IPS-18a (cell line): ENCODE data around the gene RCAN2.

ENCODE experiments used
- H3K27ac ChIP-seq: one replicate; pipeline ENCODE4 v1.5.1; 2013; ENCODE audit warnings: low read length
- H3K27me3 ChIP-seq: one replicate; pipeline ENCODE4 v1.6.1; 2013; ENCODE audit warnings: mild to moderate bottlenecking, low read length; ENCODE audit not compliant: control insufficient read depth, insufficient read depth
- H3K36me3 ChIP-seq: one replicate; pipeline ENCODE4 v1.6.1; 2013; ENCODE audit warnings: low read depth, low read length; ENCODE audit not compliant: control insufficient read depth
- H3K4me1 ChIP-seq: one replicate; pipeline ENCODE4 v1.6.1; 2013; ENCODE audit warnings: low read depth, low read length; ENCODE audit not compliant: control insufficient read depth
- H3K4me3 ChIP-seq: one replicate; pipeline ENCODE4 v1.5.1; 2013; ENCODE audit warnings: low read length
- H3K9ac ChIP-seq: one replicate; pipeline ENCODE4 v1.6.1; 2013; ENCODE audit warnings: mild to moderate bottlenecking, low read length, moderate library complexity
- H3K9me3 ChIP-seq: one replicate; pipeline ENCODE4 v1.6.1; 2013; ENCODE audit warnings: low read depth, low read length; ENCODE audit not compliant: control insufficient read depth

RCAN2 gene

DNA sequence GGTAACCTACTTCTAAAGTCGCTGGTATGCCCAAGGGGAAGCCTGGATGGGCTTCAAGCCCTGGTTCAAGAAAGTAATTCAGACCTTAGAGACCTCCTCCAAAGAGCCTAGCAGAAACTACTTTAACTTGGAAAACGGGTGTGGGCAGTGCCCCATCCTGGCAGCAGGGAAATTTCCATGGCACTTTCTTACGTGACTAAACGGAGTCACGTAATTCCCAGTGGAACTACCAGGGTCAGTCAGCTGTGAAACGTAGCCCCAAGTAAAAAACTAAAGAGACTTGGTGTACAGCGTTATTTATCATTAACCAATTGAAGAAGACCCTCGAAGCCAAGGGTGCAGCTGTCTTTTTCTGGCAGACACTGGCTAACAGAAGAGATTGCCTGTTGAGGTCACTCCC lies 114.0 kb downstream of the RCAN2 start:
- Histone ChIP-seq H3K27ac (no peak overlapping the region), H3K4me1 (peaks cover 4% of the 10 kb centered on the region), H3K9me3 (no peaks in the 10 kb centered on the region), H3K9ac (no peak overlapping the region), H3K36me3 (no peaks in the 10 kb centered on the region), H3K27me3 (no peaks in the 10 kb centered on the region), H3K4me3 (no peak overlapping the region)

DNA sequence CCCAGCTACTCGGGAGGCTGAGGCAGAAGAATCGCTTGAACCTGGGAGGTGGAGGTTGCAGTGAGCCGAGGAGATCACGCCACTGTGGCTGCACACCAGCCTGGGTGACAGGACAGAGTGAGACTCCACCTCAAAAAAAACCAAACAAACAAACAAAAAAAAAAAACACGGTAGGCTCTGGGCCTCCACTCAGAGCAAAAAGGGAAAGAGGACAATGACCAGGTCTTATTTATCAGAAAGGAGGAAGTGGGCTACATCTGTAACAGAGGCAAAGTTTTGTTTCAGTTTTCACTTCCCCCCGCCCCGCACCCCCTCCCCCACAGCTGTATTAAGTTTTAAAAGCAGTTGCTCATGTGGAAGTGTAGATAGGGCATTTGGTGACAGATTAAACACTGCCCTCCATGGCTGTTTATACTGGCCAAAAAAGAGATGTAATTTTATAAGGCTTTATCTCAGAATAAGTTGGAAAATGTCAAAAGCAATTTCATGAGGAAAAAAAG lies 114.6 kb downstream of the RCAN2 start:
- Histone ChIP-seq H3K4me3 (no peak overlapping the region), H3K4me1 (peaks cover 4% of the 10 kb centered on the region), H3K9ac (no peak overlapping the region), H3K27ac (no peak overlapping the region), H3K27me3 (no peaks in the 10 kb centered on the region), H3K36me3 (no peaks in the 10 kb centered on the region), H3K9me3 (no peaks in the 10 kb centered on the region)

DNA sequence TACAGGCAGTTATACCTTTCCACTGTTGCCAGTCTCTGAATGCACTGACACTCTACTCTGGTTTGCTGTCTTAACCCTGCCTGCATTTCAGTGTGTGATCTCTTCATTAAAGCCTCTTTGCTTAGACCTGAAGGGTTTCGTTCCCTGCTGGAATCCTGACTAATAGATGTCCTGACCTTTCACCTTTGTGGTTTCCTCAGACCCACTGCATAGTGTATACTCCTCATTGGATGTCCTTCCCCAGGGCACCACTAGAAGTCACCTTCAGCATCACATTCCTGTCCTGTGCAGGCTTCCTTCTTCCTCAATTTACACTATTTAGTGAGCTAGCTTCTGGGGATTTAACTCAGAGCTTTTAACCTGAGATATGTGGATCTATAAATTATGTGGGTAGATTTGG lies 120.6 kb downstream of the RCAN2 start:
- Histone ChIP-seq H3K9me3 (no peaks in the 10 kb centered on the region), H3K36me3 (no peaks in the 10 kb centered on the region), H3K27ac (no peak overlapping the region), H3K27me3 (no peaks in the 10 kb centered on the region), H3K4me3 (no peak overlapping the region), H3K4me1 (no peaks in the 10 kb centered on the region), H3K9ac (no peak overlapping the region)

DNA sequence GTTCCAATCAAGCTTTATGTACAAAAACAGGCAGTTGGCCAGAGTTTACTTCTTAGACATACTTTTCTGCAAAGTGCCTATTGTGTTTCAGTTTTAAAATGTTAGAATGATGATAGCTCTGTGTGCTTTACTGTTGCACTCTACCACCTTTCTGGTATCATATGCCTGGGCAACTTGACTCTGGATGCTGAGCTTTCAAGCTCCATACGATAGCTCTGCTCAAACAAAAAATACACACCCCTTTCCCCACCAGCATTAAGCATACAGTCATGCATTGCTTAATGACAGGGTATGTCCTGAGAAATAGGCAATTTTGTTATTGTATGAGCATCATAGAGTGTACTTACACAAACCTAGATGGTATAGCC lies 123.1 kb downstream of the RCAN2 start:
- H3K27me3 ChIP-seq = no peaks in the 10 kb centered on the region
- H3K36me3 ChIP-seq = no peaks in the 10 kb centered on the region
- no peak overlapping the region for H3K9ac ChIP-seq
- no peak overlapping the region for H3K4me3 ChIP-seq
- H3K4me1 ChIP-seq = no peaks in the 10 kb centered on the region
- no peaks in the 10 kb centered on the region for H3K9me3 ChIP-seq
- no peak overlapping the region for H3K27ac ChIP-seq

DNA sequence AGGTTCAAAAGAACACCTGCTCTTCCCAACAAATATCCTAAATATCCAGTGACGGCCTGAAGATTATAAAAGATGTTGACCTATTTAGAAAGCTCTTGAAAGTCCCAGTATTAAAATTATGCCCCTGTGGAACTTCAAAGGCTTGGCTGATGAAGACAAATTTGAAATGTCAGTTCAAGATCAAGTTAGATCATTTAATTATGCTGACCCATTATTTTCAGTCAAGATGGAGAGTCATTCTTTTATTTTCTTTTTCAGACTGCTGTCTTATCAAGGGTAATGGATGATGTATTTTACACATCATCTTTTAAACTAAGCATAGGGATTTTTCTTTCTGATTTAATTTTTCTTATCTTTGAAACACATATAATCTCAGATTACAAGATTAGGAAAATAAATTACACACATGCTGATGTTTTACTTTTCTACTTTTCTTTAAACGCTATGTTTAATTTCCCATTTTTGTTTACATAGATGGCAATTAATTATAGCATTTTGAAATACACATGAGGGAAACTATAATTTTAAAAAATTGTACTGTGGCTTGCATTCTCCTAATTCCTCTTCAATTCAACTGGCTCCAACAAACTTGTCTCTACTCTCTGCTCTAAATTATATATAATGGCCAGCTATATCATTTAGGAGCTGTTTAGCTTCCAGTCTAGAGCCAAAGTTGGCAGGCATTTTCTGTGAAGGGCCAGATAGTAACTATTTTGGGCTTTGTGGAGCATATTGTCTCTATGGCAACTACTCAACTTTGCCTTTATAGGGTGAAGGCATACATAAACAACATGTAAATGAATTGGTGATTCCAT lies 123.7 kb downstream of the RCAN2 start:
- Histone ChIP-seq H3K9me3 (no peaks in the 10 kb centered on the region), H3K27me3 (no peaks in the 10 kb centered on the region), H3K9ac (no peak overlapping the region), H3K27ac (no peak overlapping the region), H3K36me3 (no peaks in the 10 kb centered on the region), H3K4me3 (no peak overlapping the region), H3K4me1 (no peaks in the 10 kb centered on the region)

DNA sequence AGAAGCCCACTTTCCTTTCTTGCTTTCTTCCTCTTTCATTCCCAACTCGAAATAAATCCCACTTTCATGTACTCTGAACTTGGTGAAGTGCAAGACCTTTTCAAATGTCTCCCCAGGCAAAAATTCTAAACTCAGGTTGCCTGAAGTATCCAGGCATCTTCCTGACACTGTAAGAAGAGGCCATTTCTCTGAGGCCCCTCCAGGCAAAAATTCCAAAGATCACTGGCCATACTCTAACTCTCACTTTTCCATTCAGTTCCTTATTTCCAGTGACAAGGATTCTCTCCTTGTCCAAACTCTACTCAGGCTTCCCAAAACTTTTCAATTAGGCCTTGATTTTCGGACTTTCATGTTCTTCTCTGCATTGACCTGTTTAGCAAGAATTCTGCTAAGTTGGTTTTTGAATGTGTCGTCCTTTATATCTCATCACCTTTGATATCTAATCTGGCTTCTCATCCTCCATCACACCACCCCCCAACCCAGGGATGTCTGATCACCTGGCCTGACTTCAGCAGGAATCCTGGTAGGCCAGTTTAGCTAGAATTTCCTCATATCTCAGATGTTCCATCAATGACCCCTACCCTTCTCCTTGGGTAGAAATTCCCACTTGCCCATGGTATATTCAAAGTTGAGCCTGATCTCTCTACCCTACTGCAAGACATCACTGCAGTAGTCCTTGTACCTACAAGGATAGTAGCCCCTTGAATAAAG lies 124.9 kb downstream of the RCAN2 start:
- Histone ChIP-seq H3K27me3 (no peaks in the 10 kb centered on the region), H3K27ac (no peak overlapping the region), H3K4me3 (no peak overlapping the region), H3K36me3 (no peaks in the 10 kb centered on the region), H3K9ac (no peak overlapping the region), H3K4me1 (no peaks in the 10 kb centered on the region), H3K9me3 (no peaks in the 10 kb centered on the region)

DNA sequence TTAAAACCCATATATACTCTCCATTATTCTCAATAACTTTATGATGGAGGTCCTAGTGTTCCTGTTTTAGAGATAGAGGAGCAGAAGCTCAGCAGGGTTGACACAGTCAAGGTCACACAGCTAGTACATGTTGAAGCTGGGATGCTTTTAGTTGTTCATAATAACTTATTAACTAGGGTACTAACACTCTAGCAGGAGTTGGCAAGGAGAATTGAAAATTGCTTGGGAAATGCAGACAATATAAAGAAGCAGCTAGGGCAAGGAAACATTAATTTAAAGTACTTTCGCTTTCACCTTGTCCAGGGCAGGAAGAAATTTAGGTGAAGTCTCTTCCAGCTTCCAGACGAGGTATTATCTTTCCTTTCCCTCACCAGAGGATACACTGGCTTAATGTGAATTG lies 133.7 kb downstream of the RCAN2 start:
- Histone ChIP-seq H3K4me1 (peaks cover 11% of the 10 kb centered on the region), H3K27ac (no peak overlapping the region), H3K4me3 (no peak overlapping the region), H3K9me3 (no peaks in the 10 kb centered on the region), H3K27me3 (no peaks in the 10 kb centered on the region), H3K9ac (no peak overlapping the region), H3K36me3 (no peaks in the 10 kb centered on the region)

DNA sequence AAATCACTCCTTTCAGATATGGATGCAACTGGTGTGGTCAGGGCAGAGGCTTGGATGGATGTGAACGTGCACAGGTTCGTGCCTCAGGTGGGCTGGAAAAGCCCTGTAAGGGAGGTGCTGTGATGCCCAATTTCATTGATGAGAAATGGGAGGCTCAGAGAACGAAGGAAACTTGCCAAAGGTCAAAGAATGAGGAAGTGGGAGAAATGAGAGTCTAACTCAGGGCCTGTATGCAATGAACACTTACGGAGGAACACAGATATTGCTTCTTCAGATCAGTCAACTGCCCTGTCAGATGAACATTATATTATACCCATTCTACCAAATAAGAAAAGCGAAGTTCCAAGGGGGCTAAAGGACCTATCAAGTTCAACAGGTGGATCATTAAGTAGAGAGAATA lies 134.7 kb downstream of the RCAN2 start:
- H3K27me3 ChIP-seq = no peaks in the 10 kb centered on the region
- no peak overlapping the region for H3K27ac ChIP-seq
- H3K36me3 ChIP-seq = no peaks in the 10 kb centered on the region
- no peaks in the 10 kb centered on the region for H3K9me3 ChIP-seq
- no peak overlapping the region for H3K9ac ChIP-seq
- H3K4me3 ChIP-seq = no peak overlapping the region
- H3K4me1 ChIP-seq = peaks cover 11% of the 10 kb centered on the region

DNA sequence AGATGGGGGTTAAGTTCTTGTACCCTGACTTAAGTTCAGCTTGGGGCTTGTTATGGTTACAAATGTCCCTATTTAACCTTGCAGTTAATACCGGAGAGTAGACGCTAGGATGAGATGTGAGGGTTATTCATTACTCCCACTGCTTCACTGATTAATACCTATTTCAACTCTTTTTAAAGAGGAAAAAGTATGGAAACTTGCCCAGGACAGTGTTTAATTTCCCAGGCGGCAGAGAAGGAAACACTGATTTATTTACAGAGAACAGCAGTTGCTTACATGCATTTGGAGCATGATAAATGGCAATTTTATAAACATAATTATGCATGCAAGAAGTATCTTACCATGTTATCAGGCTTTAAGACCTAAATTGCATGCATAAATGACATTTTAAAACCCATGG lies 137.7 kb downstream of the RCAN2 start:
- Histone ChIP-seq H3K4me1 (peaks cover 5% of the 10 kb centered on the region), H3K9ac (no peak overlapping the region), H3K9me3 (no peaks in the 10 kb centered on the region), H3K4me3 (no peak overlapping the region), H3K27me3 (no peaks in the 10 kb centered on the region), H3K36me3 (no peaks in the 10 kb centered on the region), H3K27ac (no peak overlapping the region)

DNA sequence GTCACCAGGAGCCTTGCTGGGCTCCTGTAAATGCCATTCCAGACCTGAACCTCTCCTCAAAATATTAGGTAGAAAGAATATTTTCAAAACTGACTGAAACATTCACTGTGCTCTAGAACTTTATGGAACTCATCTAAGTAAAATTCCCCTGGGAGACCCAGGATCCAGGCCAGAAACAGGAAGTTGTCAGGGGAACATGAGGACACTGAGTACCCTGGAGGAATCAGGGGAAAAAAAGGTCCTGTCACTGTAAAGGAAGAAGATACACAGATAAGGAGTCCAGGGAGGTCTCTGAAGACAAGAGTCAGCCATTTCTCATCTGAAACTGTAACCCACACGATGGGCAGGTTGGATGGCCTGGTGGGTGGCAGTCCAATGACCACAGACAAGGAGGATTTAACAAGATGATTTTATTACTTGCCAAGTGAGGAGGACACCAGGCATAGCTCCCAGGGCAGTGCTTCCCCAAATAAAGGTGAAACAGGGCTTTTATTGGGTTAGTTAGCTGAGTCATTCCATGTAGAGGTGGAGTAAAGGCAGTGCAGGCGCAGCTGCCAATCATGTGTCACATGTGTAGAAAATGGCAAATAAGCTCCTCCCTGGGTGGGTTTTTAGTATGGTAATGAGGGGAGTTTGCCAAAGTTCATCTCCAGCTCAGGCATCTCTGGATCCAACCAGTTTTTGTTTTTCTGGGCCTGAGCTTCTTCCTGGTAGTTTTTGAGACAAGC lies 138.5 kb downstream of the RCAN2 start:
- no peaks in the 10 kb centered on the region for H3K36me3 ChIP-seq
- no peak overlapping the region for H3K4me3 ChIP-seq
- H3K9ac ChIP-seq = no peak overlapping the region
- no peaks in the 10 kb centered on the region for H3K27me3 ChIP-seq
- H3K9me3 ChIP-seq = no peaks in the 10 kb centered on the region
- no peak overlapping the region for H3K27ac ChIP-seq
- H3K4me1 ChIP-seq = no peaks in the 10 kb centered on the region

DNA sequence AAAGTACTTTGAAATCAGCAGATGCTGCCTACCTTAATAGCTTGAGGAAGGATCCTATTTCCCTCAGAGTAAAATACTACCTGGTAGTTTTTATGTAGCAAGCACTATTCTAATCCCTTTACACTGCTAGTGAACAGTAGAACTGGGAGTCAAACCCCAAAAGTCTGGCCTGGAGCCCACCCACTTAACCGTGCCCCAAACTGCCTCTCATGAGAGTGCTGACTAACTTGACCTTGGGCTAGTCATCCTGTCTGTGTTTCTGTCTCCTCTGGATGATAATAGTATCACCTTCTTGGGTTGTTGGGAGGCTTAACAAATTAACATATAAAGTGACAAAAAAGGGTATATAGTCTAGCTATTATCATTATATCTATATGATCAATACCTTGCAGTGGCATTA lies 140.5 kb downstream of the RCAN2 start:
- Histone ChIP-seq H3K27ac (no peak overlapping the region), H3K9me3 (no peaks in the 10 kb centered on the region), H3K4me3 (no peak overlapping the region), H3K36me3 (no peaks in the 10 kb centered on the region), H3K4me1 (no peaks in the 10 kb centered on the region), H3K9ac (no peak overlapping the region), H3K27me3 (no peaks in the 10 kb centered on the region)
